T47D (cell line): ENCODE data around the gene DGKE.

Experiments
- DNase-seq, 2 experiments: peaks; one replicate each; pipeline versions ENCODE4 v3.0.0 to v3.0.0-alpha.2; 2011 to 2012; ENCODE audit warnings: low read depth in 1 of 2, low spot score in 1 of 2
- JUND ChIP-seq: IDR thresholded peaks from 2 replicates; pipeline ENCODE4 v1.6.1; 2012; ENCODE audit warnings: low read depth
- in situ Hi-C: cut with HindIII; loops from 2 replicates; pipeline ENCODE4 v1.10.0; 2016; ENCODE audit warnings: low sequenced_read_pairs, low pct_unique_long_range_greater_than_20kb

The DGKE gene

DNA sequence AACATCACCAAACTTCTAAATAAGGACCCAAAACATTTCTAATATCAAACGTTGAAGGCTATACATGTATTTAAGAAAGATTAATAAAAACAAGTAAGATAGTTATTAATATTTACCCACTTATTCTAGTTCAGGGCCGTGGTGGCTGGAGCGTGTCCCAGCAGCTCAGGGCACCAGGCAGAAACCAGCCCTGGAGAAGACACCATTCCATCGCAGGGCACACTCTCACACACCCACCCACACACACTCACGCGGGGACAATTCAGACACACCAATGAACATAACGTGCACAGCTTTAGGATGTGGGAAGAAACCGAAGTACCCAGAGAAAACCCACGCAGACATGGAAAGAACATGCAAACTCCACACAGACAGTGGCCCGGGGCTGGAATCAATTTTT, 13.7 kb upstream of the DGKE start:
- in situ Hi-C loops = no loop called here
- TF ChIP-seq JUND = no peak
- no peak for DNase-seq

DNA sequence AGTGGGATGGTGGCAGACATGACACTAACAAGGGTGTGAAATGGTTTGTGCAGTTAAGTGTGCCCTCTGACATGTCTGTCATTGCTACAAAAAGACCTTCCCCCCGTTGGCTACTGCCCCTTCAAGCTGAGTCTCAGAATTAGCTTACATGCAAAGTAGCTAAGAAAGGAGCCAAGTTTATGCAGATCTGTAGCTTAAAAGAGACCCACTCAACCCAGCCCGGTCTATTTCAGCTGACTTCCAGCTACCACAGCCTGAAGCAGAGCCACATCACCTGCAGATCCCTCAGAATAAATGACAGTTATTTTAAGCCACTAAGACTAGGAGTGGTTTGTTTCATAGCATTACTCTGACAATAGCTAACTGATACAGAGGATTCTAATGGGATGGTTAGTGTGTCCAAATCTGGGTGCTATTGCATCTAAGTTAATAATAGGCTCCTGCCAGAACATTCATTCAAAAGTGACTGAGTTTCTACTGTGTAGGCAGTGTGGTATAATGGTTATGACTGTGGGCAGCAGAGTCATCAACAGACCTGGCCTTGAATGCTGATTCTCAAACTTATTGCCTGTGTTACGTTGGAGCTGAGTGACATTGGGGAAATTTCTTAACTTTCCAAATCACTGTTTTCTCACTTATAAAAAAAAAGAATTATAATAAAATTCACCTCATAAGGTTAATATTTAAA, 12.0 kb upstream of the DGKE start:
- TF ChIP-seq JUND = no peak
- in situ Hi-C loops = no loop called here
- DNase-seq = no peak

DNA sequence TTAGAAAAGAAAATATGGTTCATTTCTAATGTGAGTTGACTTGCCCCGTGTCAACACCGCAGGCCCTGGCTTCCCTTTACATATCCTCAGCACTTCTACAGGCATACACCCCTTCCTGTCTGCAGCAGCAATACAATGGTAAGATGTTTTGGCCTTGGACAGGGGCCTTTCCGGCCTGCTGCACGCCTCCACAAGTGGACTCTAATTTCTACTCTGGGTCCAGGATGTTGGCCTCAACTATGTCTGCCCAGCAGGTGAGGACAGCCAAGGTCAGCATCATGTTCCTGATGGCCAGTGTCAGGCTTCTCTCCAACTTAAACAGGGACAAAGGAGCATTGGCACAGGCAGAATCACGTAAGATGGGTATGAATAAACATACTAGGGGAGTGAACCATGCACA, 11.2 kb upstream of the DGKE start:
- DNase-seq = no peak
- TF ChIP-seq JUND = no peak
- in situ Hi-C loops = no loop called here

DNA sequence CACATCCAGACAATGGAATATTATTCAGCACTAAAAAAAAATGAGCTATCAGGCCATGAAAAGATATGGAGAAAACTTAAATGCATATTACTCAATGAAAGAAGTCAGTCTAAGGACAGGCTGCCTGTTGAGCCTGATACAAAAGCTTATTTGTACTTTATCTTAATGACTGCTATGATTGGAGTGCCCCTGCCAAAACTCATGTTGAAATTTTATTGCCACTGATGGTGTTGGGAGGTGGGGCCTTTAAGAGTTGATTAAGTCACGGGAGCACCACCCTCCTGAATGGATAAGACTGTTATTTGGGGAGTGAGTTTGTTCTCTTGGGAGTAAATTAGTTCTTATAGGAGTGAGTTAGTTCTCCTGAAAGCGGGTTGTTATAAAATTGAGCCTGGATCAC, 10.1 kb upstream of the DGKE start:
- TF ChIP-seq JUND = no peak
- no peak for DNase-seq
- in situ Hi-C loops = no loop called here

DNA sequence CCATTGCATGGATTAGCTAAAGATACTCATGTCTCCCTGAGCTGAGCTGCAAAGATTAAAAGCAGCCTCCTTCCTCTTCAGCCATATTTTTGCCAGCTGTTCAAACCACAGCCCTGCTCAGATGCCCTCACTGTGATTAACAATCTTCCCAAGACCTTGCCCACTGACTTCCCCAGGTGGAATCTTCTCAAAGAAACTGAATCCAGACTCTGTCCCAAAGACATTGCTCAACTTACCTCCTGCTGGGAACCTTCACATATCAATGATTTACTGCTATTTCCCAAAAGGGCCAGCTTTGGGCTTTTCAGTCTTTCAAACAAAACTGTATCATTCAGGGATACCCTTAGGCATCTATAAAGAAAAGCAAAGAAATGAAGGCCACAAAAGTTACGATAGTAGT, 9.4 kb upstream of the DGKE start:
- in situ Hi-C loops = no loop called here
- DNase-seq = no peak
- no peak for TF ChIP-seq JUND

DNA sequence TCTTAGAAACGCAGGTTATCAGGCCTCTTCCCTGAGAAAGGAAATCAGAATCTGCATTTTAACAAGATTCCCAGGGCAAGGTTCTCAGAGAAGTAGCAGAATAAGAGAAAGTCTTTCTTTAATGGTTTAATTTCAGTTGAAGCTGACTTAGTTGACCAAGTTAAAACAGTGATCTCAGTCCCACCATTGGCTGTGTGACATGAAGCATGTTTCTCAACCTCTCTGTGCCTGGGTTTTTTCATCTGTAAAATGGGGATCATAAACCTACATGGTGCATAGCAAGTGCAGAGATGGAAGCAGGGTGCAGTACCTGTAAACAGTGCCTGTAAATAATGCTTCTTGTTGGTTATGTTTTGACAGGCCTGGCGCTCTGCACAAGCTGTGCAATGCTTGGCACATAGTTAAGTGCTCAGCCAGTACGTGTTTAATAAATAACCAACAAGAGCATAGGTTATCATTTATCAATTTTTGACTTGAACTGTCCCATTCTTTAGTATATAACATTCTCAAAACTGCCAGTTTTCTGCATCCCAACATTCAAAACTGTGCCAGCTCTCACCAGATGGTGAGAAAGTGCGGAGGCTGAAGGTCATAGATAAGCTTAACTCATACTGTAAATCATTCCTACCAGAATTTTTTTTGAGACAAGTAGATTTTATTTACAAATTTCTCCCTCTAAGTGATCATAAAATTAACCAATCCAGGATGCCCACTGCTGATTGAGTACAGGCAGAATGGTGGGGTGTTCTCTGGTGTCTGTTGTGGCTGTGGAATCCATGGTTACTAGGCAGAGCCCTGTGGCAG, 7.1 kb upstream of the DGKE start:
- in situ Hi-C loops = no loop called here

DNA sequence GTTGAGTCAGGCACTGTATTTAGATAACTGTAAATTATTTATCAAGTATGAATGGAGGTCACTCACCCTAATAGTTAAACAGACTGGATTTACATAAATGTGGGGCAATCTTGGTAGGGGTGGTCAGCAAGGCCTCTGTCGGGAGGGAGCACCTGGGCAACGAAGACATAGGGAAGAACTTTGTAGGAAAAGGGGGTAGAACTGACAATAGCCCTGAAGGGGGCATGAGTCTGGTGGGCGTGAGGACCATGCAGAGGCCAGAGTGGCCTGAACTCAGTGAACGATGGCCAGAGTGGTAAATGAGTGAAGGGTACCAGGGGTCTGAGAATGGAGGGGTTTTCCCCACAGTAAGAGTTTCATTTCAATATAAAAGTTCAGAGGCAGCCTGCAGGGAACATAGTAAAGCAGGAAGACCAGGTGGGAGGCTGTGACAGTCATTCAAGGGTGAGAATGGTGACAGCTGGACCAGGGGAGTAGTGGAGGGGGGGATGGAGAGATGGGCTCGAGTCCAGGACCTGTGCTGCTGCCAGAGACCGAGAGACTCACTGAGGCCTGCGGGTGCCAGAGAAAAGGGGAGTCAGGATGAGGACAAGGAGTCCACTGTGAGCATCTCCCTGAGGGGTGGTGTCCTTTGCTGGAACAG, 3.1 kb upstream of the DGKE start:
- no peak for TF ChIP-seq JUND
- in situ Hi-C loops = no loop called here
- DNase-seq = no peak

More for the DNA sequence above, 7.1 kb upstream of the DGKE start:
- DNase-seq = no peak
- no peak for TF ChIP-seq JUND

DNA sequence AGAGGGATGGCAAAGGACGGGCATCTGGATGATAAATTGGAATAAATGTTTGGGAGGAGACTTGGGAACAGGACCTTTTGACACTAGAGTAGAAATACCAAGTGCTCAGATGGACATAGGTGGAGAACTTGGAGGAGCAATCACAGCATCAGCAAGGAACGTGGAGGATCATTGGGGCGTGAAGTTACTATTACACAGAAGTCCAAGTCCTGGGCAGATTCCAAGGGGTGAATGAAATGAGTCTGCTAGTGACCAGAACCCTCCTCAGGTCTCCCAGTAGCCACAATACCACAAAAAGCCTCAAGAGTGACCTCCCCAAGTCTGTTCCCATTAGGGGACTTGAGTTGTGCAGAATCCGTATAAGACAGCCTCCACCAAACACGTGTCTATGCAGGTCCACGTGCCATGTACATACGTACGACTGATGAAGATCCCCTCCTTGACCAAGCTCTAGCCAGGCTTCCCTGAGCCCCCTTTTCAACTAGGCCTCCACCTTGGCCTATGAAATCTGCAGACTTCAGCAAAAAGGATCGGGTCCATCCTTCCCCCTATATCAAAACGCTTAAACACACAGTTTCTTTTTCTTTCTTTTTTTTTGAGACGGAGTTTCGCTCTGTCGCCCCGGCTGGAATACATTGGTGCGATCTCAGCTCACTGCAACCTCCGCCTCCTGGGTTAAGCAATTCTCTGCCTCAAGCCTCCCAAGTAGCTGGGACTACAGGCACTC, 2.4 kb upstream of the DGKE start:
- no peak for TF ChIP-seq JUND
- DNase-seq = no peak
- in situ Hi-C loops = no loop called here

DNA sequence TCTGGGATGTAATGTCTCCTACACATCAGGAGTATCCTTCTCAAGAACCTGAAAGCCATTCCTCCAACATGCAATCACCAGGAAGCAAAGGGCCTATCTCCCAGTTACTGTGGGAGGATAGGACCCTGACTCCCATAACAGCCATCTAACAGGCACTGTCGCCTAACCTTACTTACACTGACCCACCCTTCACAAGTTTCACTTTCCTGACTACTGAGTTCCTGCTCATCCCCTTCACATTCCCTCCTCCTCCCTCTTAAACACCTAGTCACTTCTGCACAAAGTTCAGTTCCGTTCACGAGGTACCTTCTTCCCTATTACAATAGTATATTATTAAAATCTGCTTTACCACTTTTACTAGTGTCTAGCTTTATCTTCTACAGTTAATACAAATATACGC, 1.5 kb upstream of the DGKE start:
- DNase-seq = no peak
- in situ Hi-C loops = no loop called here
- TF ChIP-seq JUND = no peak

DNA sequence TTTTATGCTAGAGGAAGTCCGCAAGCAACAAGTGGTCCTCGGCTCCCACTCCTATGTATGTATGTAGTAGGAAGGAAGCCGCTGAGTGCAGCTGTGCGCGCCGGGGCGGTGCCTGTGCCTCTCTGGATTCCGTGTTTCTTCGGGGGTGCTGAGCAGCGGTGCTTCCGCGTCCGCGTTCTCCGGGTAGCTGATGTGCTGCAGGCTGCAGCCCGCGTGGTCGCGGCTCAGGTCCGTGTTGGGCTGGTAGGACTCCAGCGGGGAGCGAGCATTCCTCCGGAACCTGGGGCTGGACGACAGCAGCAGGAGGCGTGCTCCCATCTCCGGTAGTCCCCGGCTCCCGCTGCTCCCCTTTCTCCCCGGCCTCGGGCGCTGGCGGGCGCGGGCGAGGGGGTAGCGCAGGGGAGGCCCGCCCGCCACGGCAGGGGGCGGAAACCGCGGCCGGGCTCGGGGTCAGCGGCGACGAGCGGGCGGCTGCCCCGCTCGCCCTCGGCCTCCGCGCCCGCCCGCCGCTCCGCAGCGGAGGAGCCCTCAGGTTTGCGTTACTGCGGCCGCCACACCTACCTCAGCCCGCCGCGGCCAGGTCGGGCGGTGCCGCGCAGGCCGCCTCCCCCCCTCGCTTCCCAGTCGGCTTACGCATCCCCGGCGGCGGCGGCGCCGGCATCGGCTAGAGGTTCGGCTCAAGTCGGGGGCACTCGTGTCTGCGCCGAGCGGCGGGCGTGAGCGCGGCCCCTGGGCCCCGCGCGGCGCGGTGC, 718 bp upstream of the DGKE start:
- no peak for TF ChIP-seq JUND
- in situ Hi-C loops = no loop called here
- peak; percentile 54 to 63 for DNase-seq

DNA sequence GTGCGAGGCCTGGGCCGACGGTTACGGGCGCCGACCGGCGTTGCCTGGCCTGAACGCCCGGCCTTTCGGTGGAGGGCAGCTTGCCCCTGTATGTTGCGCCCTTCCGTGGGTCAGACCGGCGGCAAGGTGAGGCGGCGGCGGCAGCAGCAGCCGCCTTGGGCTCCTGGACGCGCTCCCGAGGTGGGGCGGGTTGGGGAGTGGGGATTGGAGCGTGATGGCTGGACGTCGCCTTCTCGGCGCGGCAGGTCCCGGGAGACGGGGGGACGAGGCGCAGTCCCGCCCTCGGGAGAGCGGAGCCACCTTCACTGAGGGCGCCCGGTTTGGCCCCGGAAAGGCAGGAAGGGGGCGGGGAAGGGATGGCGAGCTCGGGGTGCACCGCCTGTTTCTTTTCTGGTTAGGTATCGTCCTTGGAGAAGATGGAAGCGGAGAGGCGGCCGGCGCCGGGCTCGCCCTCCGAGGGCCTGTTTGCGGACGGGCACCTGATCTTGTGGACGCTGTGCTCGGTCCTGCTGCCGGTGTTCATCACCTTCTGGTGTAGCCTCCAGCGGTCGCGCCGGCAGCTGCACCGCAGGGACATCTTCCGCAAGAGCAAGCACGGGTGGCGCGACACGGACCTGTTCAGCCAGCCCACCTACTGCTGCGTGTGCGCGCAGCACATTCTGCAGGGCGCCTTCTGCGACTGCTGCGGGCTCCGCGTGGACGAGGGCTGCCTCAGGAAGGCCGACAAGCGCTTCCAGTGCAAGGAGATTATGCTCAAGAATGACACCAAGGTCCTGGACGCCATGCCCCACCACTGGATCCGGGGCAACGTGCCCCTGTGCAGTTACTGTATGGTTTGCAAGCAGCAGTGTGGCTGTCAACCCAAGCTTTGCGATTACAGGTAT, 671 bp downstream of the DGKE start:
- TF ChIP-seq JUND = no peak
- in situ Hi-C loops = no loop called here
- peak; percentile 35 to 80 for DNase-seq
